ENCODE data around the gene PEAK3. TPM values are rescaled to one million over a fixed set of nuclear protein-coding genes. Genes with fewer than 3 reads are reported as not detected.

The PEAK3 gene
- total and polyA plus RNA-seq, 10 of the 15 experiments (the other 5 are each of a cell fraction or from before 2014, with no cell fraction given) = 0.03 to 0.10 (median 0.05) TPM; not detected in 7

DNA sequence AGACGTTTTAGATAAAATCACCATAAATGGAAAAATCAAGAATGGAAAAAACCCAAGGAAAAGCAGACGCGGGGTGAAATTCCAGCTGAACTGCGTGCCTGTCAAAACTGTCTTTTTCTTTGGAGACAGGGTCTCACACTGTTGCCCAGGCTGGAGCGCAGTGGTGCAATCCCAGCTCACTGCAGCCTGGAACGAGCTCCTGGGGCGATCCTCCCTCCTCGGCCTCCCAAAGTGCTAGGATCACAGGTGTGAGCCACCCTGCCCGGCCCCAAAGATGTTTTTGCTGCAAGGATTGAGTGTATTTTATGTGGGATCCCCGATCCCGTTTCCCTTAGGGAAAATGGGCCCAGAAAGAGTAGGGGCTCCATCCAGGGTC is 875 bp upstream of the PEAK3 start:
- H3K9ac ChIP-seq (ENCODE audit: control insufficient read depth, insufficient read depth, low read length) = no peak overlapping the region
- CTCF ChIA-PET = no interaction called here
- no peak overlapping the region for H3K4me2 ChIP-seq (ENCODE audit: control insufficient read depth, insufficient read depth)
- in situ Hi-C loops (cut with MboI) = no loop called here
- no peak overlapping the region for H3K27ac ChIP-seq (ENCODE audit: control insufficient read depth, insufficient read depth)
- POLR2A ChIA-PET = no interaction called here
- no peak for DNase-seq (ENCODE audit: low read depth, low spot score)
- FAIRE-seq = no peak
- peaks cover 14% of the 10 kb centered on the region for H3K4me1 ChIP-seq (ENCODE audit: control insufficient read depth, insufficient read depth, low read length)
- no TSS peak for BruUV-seq (replicated peaks)
- H4K20me1 ChIP-seq (ENCODE audit: control insufficient read depth, insufficient read depth) = no peaks in the 10 kb centered on the region
- H3K27me3 ChIP-seq (replicated peaks in 1 of 2; ENCODE audit: control insufficient read depth in 2 of 2, insufficient read depth in 2 of 2, low read length in 1 of 2) = peaks cover 0 to 3% of the 10 kb centered on the region in 2 experiments; a peak in 2 of 4 replicates
- no peak overlapping the region for H3K4me3 ChIP-seq
- no peaks in the 10 kb centered on the region for H3K9me3 ChIP-seq (replicated peaks; ENCODE audit: control insufficient read depth, insufficient read depth, low read length)
- SMC1A ChIA-PET (ENCODE audit: uncharacterized antibody, unreplicated experiment) = no interaction called here
- RAD21 ChIA-PET (ENCODE audit: unreplicated experiment) = no interaction called here
- H3K79me2 ChIP-seq (ENCODE audit: control insufficient read depth, insufficient read depth, low read length) = no peaks in the 10 kb centered on the region
- TF ChIP-seq, protein P1, sequence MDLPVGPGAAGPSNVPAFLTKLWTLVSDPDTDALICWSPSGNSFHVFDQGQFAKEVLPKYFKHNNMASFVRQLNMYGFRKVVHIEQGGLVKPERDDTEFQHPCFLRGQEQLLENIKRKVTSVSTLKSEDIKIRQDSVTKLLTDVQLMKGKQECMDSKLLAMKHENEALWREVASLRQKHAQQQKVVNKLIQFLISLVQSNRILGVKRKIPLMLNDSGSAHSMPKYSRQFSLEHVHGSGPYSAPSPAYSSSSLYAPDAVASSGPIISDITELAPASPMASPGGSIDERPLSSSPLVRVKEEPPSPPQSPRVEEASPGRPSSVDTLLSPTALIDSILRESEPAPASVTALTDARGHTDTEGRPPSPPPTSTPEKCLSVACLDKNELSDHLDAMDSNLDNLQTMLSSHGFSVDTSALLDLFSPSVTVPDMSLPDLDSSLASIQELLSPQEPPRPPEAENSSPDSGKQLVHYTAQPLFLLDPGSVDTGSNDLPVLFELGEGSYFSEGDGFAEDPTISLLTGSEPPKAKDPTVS (IDR thresholded peaks at IDR 0.05; ENCODE audit: low read depth, low read length) = no peak
- no peak for TF ChIP-seq SMAD1 (IDR thresholded peaks at IDR 0.05; ENCODE audit: low read depth, partially characterized antibody)
- no peak for TF ChIP-seq MYC (IDR thresholded peaks at IDR 0.05; ENCODE audit: insufficient read depth, insufficient read length, insufficient replicate concordance, low read length, severe bottlenecking)
- TF ChIP-seq EGR1 (IDR thresholded peaks at IDR 0.05; ENCODE audit: borderline replicate concordance in 1 of 2, low read depth in 2 of 2, low read length in 2 of 2) = no peak
- TF ChIP-seq, protein P2, sequence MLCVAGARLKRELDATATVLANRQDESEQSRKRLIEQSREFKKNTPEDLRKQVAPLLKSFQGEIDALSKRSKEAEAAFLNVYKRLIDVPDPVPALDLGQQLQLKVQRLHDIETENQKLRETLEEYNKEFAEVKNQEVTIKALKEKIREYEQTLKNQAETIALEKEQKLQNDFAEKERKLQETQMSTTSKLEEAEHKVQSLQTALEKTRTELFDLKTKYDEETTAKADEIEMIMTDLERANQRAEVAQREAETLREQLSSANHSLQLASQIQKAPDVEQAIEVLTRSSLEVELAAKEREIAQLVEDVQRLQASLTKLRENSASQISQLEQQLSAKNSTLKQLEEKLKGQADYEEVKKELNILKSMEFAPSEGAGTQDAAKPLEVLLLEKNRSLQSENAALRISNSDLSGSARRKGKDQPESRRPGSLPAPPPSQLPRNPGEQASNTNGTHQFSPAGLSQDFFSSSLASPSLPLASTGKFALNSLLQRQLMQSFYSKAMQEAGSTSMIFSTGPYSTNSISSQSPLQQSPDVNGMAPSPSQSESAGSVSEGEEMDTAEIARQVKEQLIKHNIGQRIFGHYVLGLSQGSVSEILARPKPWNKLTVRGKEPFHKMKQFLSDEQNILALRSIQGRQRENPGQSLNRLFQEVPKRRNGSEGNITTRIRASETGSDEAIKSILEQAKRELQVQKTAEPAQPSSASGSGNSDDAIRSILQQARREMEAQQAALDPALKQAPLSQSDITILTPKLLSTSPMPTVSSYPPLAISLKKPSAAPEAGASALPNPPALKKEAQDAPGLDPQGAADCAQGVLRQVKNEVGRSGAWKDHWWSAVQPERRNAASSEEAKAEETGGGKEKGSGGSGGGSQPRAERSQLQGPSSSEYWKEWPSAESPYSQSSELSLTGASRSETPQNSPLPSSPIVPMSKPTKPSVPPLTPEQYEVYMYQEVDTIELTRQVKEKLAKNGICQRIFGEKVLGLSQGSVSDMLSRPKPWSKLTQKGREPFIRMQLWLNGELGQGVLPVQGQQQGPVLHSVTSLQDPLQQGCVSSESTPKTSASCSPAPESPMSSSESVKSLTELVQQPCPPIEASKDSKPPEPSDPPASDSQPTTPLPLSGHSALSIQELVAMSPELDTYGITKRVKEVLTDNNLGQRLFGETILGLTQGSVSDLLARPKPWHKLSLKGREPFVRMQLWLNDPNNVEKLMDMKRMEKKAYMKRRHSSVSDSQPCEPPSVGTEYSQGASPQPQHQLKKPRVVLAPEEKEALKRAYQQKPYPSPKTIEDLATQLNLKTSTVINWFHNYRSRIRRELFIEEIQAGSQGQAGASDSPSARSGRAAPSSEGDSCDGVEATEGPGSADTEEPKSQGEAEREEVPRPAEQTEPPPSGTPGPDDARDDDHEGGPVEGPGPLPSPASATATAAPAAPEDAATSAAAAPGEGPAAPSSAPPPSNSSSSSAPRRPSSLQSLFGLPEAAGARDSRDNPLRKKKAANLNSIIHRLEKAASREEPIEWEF (IDR thresholded peaks at IDR 0.05; ENCODE audit: insufficient replicate concordance, low read depth, low read length) = no peak
- no peak for TF ChIP-seq PAX8 (IDR thresholded peaks at IDR 0.05)
- TF ChIP-seq, protein P3, sequence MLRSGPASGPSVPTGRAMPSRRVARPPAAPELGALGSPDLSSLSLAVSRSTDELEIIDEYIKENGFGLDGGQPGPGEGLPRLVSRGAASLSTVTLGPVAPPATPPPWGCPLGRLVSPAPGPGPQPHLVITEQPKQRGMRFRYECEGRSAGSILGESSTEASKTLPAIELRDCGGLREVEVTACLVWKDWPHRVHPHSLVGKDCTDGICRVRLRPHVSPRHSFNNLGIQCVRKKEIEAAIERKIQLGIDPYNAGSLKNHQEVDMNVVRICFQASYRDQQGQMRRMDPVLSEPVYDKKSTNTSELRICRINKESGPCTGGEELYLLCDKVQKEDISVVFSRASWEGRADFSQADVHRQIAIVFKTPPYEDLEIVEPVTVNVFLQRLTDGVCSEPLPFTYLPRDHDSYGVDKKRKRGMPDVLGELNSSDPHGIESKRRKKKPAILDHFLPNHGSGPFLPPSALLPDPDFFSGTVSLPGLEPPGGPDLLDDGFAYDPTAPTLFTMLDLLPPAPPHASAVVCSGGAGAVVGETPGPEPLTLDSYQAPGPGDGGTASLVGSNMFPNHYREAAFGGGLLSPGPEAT (IDR thresholded peaks at IDR 0.05; ENCODE audit: low read depth) = no peak
- TF ChIP-seq E2F4 (IDR thresholded peaks at IDR 0.05; ENCODE audit: low read depth, low read length) = no peak
- TF ChIP-seq, protein P4, sequence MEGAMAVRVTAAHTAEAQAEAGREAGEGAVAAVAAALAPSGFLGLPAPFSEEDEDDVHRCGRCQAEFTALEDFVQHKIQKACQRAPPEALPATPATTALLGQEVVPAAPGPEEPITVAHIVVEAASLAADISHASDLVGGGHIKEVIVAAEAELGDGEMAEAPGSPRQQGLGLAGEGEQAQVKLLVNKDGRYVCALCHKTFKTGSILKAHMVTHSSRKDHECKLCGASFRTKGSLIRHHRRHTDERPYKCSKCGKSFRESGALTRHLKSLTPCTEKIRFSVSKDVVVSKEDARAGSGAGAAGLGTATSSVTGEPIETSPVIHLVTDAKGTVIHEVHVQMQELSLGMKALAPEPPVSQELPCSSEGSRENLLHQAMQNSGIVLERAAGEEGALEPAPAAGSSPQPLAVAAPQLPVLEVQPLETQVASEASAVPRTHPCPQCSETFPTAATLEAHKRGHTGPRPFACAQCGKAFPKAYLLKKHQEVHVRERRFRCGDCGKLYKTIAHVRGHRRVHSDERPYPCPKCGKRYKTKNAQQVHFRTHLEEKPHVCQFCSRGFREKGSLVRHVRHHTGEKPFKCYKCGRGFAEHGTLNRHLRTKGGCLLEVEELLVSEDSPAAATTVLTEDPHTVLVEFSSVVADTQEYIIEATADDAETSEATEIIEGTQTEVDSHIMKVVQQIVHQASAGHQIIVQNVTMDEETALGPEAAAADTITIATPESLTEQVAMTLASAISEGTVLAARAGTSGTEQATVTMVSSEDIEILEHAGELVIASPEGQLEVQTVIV (IDR thresholded peaks at IDR 0.05; ENCODE audit: borderline replicate concordance, partially characterized antibody) = no peak
- no peak for TF ChIP-seq KAT2A (conservative IDR thresholded peaks at IDR 0.05; ENCODE audit: control insufficient read depth, low read depth, low read length)
- TF ChIP-seq STAT3 (IDR thresholded peaks at IDR 0.05; ENCODE audit: low read depth, low read length) = no peak
- intact Hi-C loops (cut with micrococcal nuclease; ENCODE audit: unreplicated experiment) = no loop called here
- H3K36me3 ChIP-seq (ENCODE audit: control insufficient read depth in 2 of 2, insufficient read depth in 2 of 2, low read length in 1 of 2) = no peaks in the 10 kb centered on the region
- no peak for ATAC-seq
- H2AFZ ChIP-seq (ENCODE audit: control insufficient read depth, low read depth, low read length) = no peak overlapping the region
- WGBS (ENCODE audit: insufficient coverage, insufficient replicate concordance, low lambda C conversion rate, missing lambda C conversion rate) = 74% methylated on average over 11 of the region's 11 CpGs
